Naive thymus-derived CD4-positive, alpha-beta T cell (primary cell): Measurements from ENCODE around the gene MYF6. TPM values are rescaled to one million over a fixed set of nuclear protein-coding genes. Genes with fewer than 3 reads are reported as not detected.

ENCODE experiments used
- ATAC-seq: fragments of 150-1000 bp; cut with Tn5 transposase; 2 replicates; pipeline ENCODE4 v1.10.0; 2021; ENCODE audit warnings: mild to moderate bottlenecking, moderate library complexity
- CTCF ChIA-PET: fragments of 350-600 bp; sonication (Branson Sonifier 250); formaldehyde crosslinking; loops from one replicate; lab custom pipeline; 2021; ENCODE audit warnings: antibody characterized with exemption; lab: Charles Lee
- POLR2A ChIA-PET: fragments of 350-600 bp; sonication (Branson Sonifier 250); formaldehyde crosslinking; loops from one replicate; lab custom pipeline; 2021; ENCODE audit warnings: antibody characterized with exemption, inconsistent platforms; lab: Charles Lee
- DNase-seq, 9 donors: peaks; one replicate each; pipeline versions ENCODE4 v3.0.0 to v3.0.0-alpha.2; 2020 to 2022; ENCODE audit warnings: mixed read lengths in 1 of 9
- H3K27ac ChIP-seq: one replicate; pipeline ENCODE4 v1.7.0; 2013; ENCODE audit warnings: mild to moderate bottlenecking, low read depth, low read length, moderate library complexity
- H3K27me3 ChIP-seq, 2 donors: one replicate each; pipeline ENCODE4 v1.7.0; 2013; ENCODE audit warnings: low read length in 2 of 2, mild to moderate bottlenecking in 2 of 2, moderate library complexity in 2 of 2; ENCODE audit not compliant: control insufficient read depth in 2 of 2, insufficient read depth in 2 of 2
- H3K36me3 ChIP-seq, 3 experiments: 1 replicate in 2 of 3; 2 replicates in 1 of 3; pipeline ENCODE4 v1.7.0; 2013; ENCODE audit warnings: low read length in 3 of 3, mild to moderate bottlenecking in 3 of 3, moderate library complexity in 1 of 3; ENCODE audit not compliant: insufficient read depth in 3 of 3, control insufficient read depth in 2 of 3
- H3K4me1 ChIP-seq, 2 donors: one replicate each; pipeline ENCODE4 v1.7.0; 2013; ENCODE audit warnings: low read length in 2 of 2, mild to moderate bottlenecking in 2 of 2, moderate library complexity in 1 of 2; ENCODE audit not compliant: control insufficient read depth in 2 of 2, insufficient read depth in 2 of 2
- H3K4me3 ChIP-seq: 2 replicates; pipeline ENCODE4 v1.7.0; 2013; ENCODE audit warnings: mild to moderate bottlenecking, low read length
- H3K9me3 ChIP-seq, 3 experiments: 1 replicate in 2 of 3; 2 replicates in 1 of 3; pipeline ENCODE4 v1.7.0; 2013; ENCODE audit warnings: low read length in 3 of 3; ENCODE audit not compliant: control insufficient read depth in 2 of 3
- H3K27ac Mint-ChIP-seq, 9 donors: one replicate each; pipeline ENCODE4 v1.8.0; 2020 to 2022; ENCODE audit warnings: mixed read lengths in 9 of 9, mild to moderate bottlenecking in 8 of 9, moderate library complexity in 5 of 9, inconsistent platforms in 2 of 9
- H3K27me3 Mint-ChIP-seq, 5 donors: one replicate each; pipeline ENCODE4 v1.8.0; 2021 to 2022; ENCODE audit warnings: mixed read lengths in 5 of 5, mild to moderate bottlenecking in 1 of 5
- H3K36me3 Mint-ChIP-seq, 5 donors: one replicate each; pipeline ENCODE4 v1.8.0; 2020 to 2022; ENCODE audit warnings: mixed read lengths in 5 of 5, mild to moderate bottlenecking in 3 of 5, inconsistent platforms in 1 of 5
- H3K4me1 Mint-ChIP-seq, 7 donors: one replicate each; pipeline ENCODE4 v1.8.0; 2020 to 2022; ENCODE audit warnings: mixed read lengths in 7 of 7, mild to moderate bottlenecking in 3 of 7, inconsistent platforms in 1 of 7
- H3K4me3 Mint-ChIP-seq, 10 donors: one replicate each; pipeline ENCODE4 v1.8.0; 2020 to 2022; ENCODE audit warnings: mild to moderate bottlenecking in 10 of 10, mixed read lengths in 10 of 10, moderate library complexity in 6 of 10, inconsistent platforms in 2 of 10
- H3K9me3 Mint-ChIP-seq, 11 donors: one replicate each; pipeline ENCODE4 v1.8.0; 2020 to 2022; ENCODE audit warnings: mixed read lengths in 11 of 11, mild to moderate bottlenecking in 4 of 11, inconsistent platforms in 1 of 11, moderate library complexity in 1 of 11
- intact Hi-C, 2 donors: fragments of 100-400 bp; cut with micrococcal nuclease; formaldehyde crosslinking; loops; one replicate each; pipeline ENCODE4 v1.15.1; 2023
- polyA plus RNA-seq, 2 donors: library from polyadenylated mRNA; unstranded; fragments of 300-500 nt; fragmentation: Illumina TruSeq; gene quantifications; one replicate each; pipeline ENCODE4 v1.2.3, GENCODE V29; 2021
- total RNA-seq, 6 experiments: library from RNA in 5 of 6; stranded (reverse) in 5 of 6; gene quantifications; 1 replicate in 5 of 6; 2 replicates in 1 of 6; pipeline ENCODE4 v1.2.3 and lab custom pipeline; 2021 to 2026

The MYF6 gene
- total and polyA plus RNA-seq, 7 experiments from 2014 or later: not detected

GRCh38 chr12:80702889-80703805 lies 4.3 kb upstream of the MYF6 start:
- intact Hi-C loops: no loop called here
- POLR2A ChIA-PET: no interaction called here
- ATAC-seq (no peak), DNase-seq (no peak)
- no peaks in the 10 kb centered on the region for H3K36me3 ChIP-seq
- Mint-ChIP-seq H3K4me1 (no peaks in the 10 kb centered on the region), H3K36me3 (no peaks in the 10 kb centered on the region), H3K4me3 (no peak overlapping the region), H3K27me3 (peaks cover 9 to 17% (median 9%) of the 10 kb centered on the region in 5 donors), H3K9me3 (peaks cover 0 to 13% (median 0%) of the 10 kb centered on the region in 11 donors), H3K27ac (no peak overlapping the region)
- CTCF ChIA-PET: no interaction called here
- no peak overlapping the region for H3K4me3 ChIP-seq
- no peaks in the 10 kb centered on the region for H3K4me1 ChIP-seq
- H3K27ac ChIP-seq: no peak overlapping the region
- no peaks in the 10 kb centered on the region for H3K9me3 ChIP-seq
- H3K27me3 ChIP-seq: no peaks in the 10 kb centered on the region

GRCh38 chr12:80704420-80704819 lies 3.0 kb upstream of the MYF6 start:
- intact Hi-C loops: no loop called here
- H3K4me3 Mint-ChIP-seq: no peak overlapping the region

GRCh38 chr12:80707830-80708258 lies 410 bp downstream of the MYF6 start:
- Mint-ChIP-seq H3K4me1 (peaks cover 0 to 5% (median 0%) of the 10 kb centered on the region in 7 donors), H3K36me3 (peaks cover 0 to 2% (median 0%) of the 10 kb centered on the region in 5 donors), H3K9me3 (peaks cover 0 to 24% (median 5%) of the 10 kb centered on the region in 11 donors), H3K27ac (no peak overlapping the region), H3K27me3 (peaks cover 32 to 47% (median 42%) of the 10 kb centered on the region in 5 donors), H3K4me3 (no peak overlapping the region)
- Histone ChIP-seq H3K9me3 (no peaks in the 10 kb centered on the region), H3K4me1 (no peaks in the 10 kb centered on the region), H3K36me3 (no peaks in the 10 kb centered on the region), H3K27me3 (peaks cover 0 to 2% of the 10 kb centered on the region in 2 donors), H3K4me3 (no peak overlapping the region), H3K27ac (no peak overlapping the region)
- DNase-seq (no peak), ATAC-seq (no peak)
- POLR2A ChIA-PET: no interaction called here
- intact Hi-C loops: no loop called here
- CTCF ChIA-PET: no interaction called here

More at GRCh38 chr12:80704420-80704819, 3.0 kb upstream of the MYF6 start:
- Mint-ChIP-seq H3K4me1 (peaks cover 0 to 5% (median 0%) of the 10 kb centered on the region in 7 donors), H3K36me3 (peaks cover 0 to 2% (median 0%) of the 10 kb centered on the region in 5 donors), H3K9me3 (peaks cover 0 to 22% (median 0%) of the 10 kb centered on the region in 11 donors), H3K27me3 (peaks cover 20 to 29% (median 21%) of the 10 kb centered on the region in 5 donors), H3K27ac (no peak overlapping the region)
- no peak overlapping the region for H3K4me3 ChIP-seq
- H3K27ac ChIP-seq: no peak overlapping the region
- no peaks in the 10 kb centered on the region for H3K9me3 ChIP-seq
- POLR2A ChIA-PET: no interaction called here
- H3K36me3 ChIP-seq: no peaks in the 10 kb centered on the region
- no peaks in the 10 kb centered on the region for H3K4me1 ChIP-seq
- DNase-seq (no peak), ATAC-seq (no peak)
- no peaks in the 10 kb centered on the region for H3K27me3 ChIP-seq
- CTCF ChIA-PET: no interaction called here

- Histone ChIP-seq H3K4me1 (no peaks in the 10 kb centered on the region), H3K9me3 (no peaks in the 10 kb centered on the region), H3K36me3 (no peaks in the 10 kb centered on the region), H3K27ac (no peak overlapping the region), H3K4me3 (no peak overlapping the region), H3K27me3 (peaks cover 0 to 3% of the 10 kb centered on the region in 2 donors)
- H3K36me3 Mint-ChIP-seq: peaks cover 0 to 2% (median 0%) of the 10 kb centered on the region in 5 donors
- H3K27ac Mint-ChIP-seq: no peak overlapping the region
- CTCF ChIA-PET: no interaction called here
- intact Hi-C loops: no loop called here
- ATAC-seq (no peak), DNase-seq (no peak)
- peak overlapping the region in 1 of 10 donors; percentile 23 for H3K4me3 Mint-ChIP-seq
- POLR2A ChIA-PET: no interaction called here
- peaks cover 0 to 24% (median 4%) of the 10 kb centered on the region in 11 donors for H3K9me3 Mint-ChIP-seq
- H3K4me1 Mint-ChIP-seq: peaks cover 0 to 5% (median 0%) of the 10 kb centered on the region in 7 donors
- peaks cover 32 to 50% (median 48%) of the 10 kb centered on the region in 5 donors for H3K27me3 Mint-ChIP-seq
These were observed 983 bp downstream of the MYF6 start for GRCh38 chr12:80708259-80708974.

GRCh38 chr12:80708975-80709328 lies 1.5 kb downstream of the MYF6 start:
- no peaks in the 10 kb centered on the region for H3K4me1 ChIP-seq
- H3K27ac Mint-ChIP-seq: no peak overlapping the region
- peaks cover 35 to 55% (median 53%) of the 10 kb centered on the region in 5 donors for H3K27me3 Mint-ChIP-seq
- H3K27me3 ChIP-seq: peaks cover 0 to 3% of the 10 kb centered on the region in 2 donors
- CTCF ChIA-PET: no interaction called here
- POLR2A ChIA-PET: no interaction called here
- DNase-seq (no peak), ATAC-seq (no peak)
- intact Hi-C loops: no loop called here
- no peaks in the 10 kb centered on the region for H3K9me3 ChIP-seq
- H3K4me3 Mint-ChIP-seq: peak overlapping the region in 1 of 10 donors; percentile 23
- H3K36me3 Mint-ChIP-seq: peaks cover 0 to 4% (median 0%) of the 10 kb centered on the region in 5 donors
- H3K4me3 ChIP-seq: no peak overlapping the region
- H3K27ac ChIP-seq: no peak overlapping the region
- peaks cover 0 to 5% (median 0%) of the 10 kb centered on the region in 7 donors for H3K4me1 Mint-ChIP-seq
- H3K9me3 Mint-ChIP-seq: peaks cover 0 to 27% (median 5%) of the 10 kb centered on the region in 11 donors
- no peaks in the 10 kb centered on the region for H3K36me3 ChIP-seq

- Mint-ChIP-seq H3K4me3 (no peak overlapping the region), H3K4me1 (peaks cover 0 to 5% (median 0%) of the 10 kb centered on the region in 7 donors), H3K27me3 (peaks cover 45 to 66% (median 64%) of the 10 kb centered on the region in 5 donors), H3K9me3 (peaks cover 0 to 38% (median 7%) of the 10 kb centered on the region in 11 donors), H3K27ac (no peak overlapping the region), H3K36me3 (peaks cover 0 to 4% (median 0%) of the 10 kb centered on the region in 5 donors)
- no peaks in the 10 kb centered on the region for H3K36me3 ChIP-seq
- H3K4me3 ChIP-seq: no peak overlapping the region
- no peaks in the 10 kb centered on the region for H3K9me3 ChIP-seq
- ChIA-PET POLR2A (no interaction called here), CTCF (no interaction called here)
- intact Hi-C loops: no loop called here
- H3K4me1 ChIP-seq: no peaks in the 10 kb centered on the region
- no peak for ATAC-seq
- peaks cover 0 to 3% of the 10 kb centered on the region in 2 donors for H3K27me3 ChIP-seq
- no peak overlapping the region for H3K27ac ChIP-seq
- DNase-seq: no peak
These were observed 2.6 kb downstream of the MYF6 start for GRCh38 chr12:80709811-80710726.
